HCT116 (cell line): ENCODE data around the gene FES. TPM values are rescaled to one million over a fixed set of nuclear protein-coding genes. Genes with fewer than 3 reads are reported as not detected.

ENCODE experiments used
- CBX3 ChIP-seq: IDR thresholded peaks from 2 replicates; pipeline ENCODE4 v1.6.1; 2012; ENCODE audit warnings: low read depth
- CEBPB ChIP-seq: IDR thresholded peaks from 2 replicates; pipeline ENCODE4 v1.6.1; 2012; ENCODE audit warnings: low read depth
- FOSL1 ChIP-seq: IDR thresholded peaks from 2 replicates; pipeline ENCODE4 v1.6.1; 2012; ENCODE audit warnings: low read depth
- JUND ChIP-seq: IDR thresholded peaks from 2 replicates; pipeline ENCODE4 v1.6.1; 2012
- MAX ChIP-seq: IDR thresholded peaks from 2 replicates; pipeline ENCODE4 v1.6.1; 2012
- POLR2A ChIP-seq: IDR thresholded peaks from 2 replicates; pipeline ENCODE4 v1.7.0; 2011; ENCODE audit warnings: borderline replicate concordance; ENCODE audit not compliant: insufficient read depth, insufficient read length; ENCODE audit errors: extremely low read depth
- POLR2AphosphoS5 ChIP-seq: IDR thresholded peaks from 2 replicates; pipeline ENCODE4 v1.6.1; 2011; ENCODE audit warnings: mild to moderate bottlenecking, low read depth, low read length, moderate library complexity
- RAD21 ChIP-seq: IDR thresholded peaks from 2 replicates; pipeline ENCODE4 v1.6.1; 2012; ENCODE audit warnings: low read depth, mild to moderate bottlenecking
- SIN3A ChIP-seq: IDR thresholded peaks from 2 replicates; pipeline ENCODE4 v1.6.1; 2012; ENCODE audit warnings: low read depth
- SP1 ChIP-seq: IDR thresholded peaks from 2 replicates; pipeline ENCODE4 v1.6.1; 2012; ENCODE audit warnings: low read depth
- SRF ChIP-seq: IDR thresholded peaks from 2 replicates; pipeline ENCODE4 v1.6.1; 2012; ENCODE audit warnings: low read depth
- TCF7L2 ChIP-seq: IDR thresholded peaks from 2 replicates; pipeline ENCODE4 v1.7.0; 2011; ENCODE audit warnings: borderline replicate concordance, inconsistent platforms; ENCODE audit not compliant: insufficient read depth, insufficient read length; ENCODE audit errors: extremely low read depth
- YY1 ChIP-seq: IDR thresholded peaks from 2 replicates; pipeline ENCODE4 v1.6.1; 2011; ENCODE audit warnings: low read length, low read depth, moderate library complexity, mild to moderate bottlenecking; ENCODE audit not compliant: insufficient replicate concordance; ENCODE audit errors: extremely low read depth
- ZBTB33 ChIP-seq: IDR thresholded peaks from 2 replicates; pipeline ENCODE4 v1.6.1; 2011; ENCODE audit warnings: mild to moderate bottlenecking, low read length, moderate library complexity; ENCODE audit not compliant: insufficient replicate concordance; ENCODE audit errors: extremely low read depth
- ZFX ChIP-seq: fragments of 450-650 bp; IDR thresholded peaks from 2 replicates; pipeline ENCODE4 v1.6.1; 2017
- ZNF274 ChIP-seq: fragments of 200-500 bp; sonication (Bioruptor generic); IDR thresholded peaks from 2 replicates; pipeline ENCODE4 v1.6.1; 2014; ENCODE audit warnings: mild to moderate bottlenecking, low read depth, low read length, inconsistent platforms
- total RNA-seq: library from RNA; stranded (reverse); gene quantifications from one replicate; pipeline ENCODE4 v1.2.1, GENCODE V29; 2021; ENCODE audit not compliant: unreplicated experiment

FES gene
- total RNA-seq, 1 experiment from 2014 or later, result 5.3 TPM

GRCh38 chr15:90902040-90902839 is 17.9 kb downstream of the FES start (continued):
- TF ChIP-seq TCF7L2, result no peak
- TF ChIP-seq SP1, result no peak
- no peak for TF ChIP-seq YY1
- TF ChIP-seq MAX, result no peak; the same call in none of the 2 replicates
- TF ChIP-seq SIN3A, result no peak
- no peak for TF ChIP-seq ZNF274
- TF ChIP-seq CEBPB, result no peak
- TF ChIP-seq ZBTB33, result no peak
- TF ChIP-seq CBX3, result no peak
- peak; percentile 54 for TF ChIP-seq RAD21
- TF ChIP-seq JUND, result no peak
- peak; percentile 66 for TF ChIP-seq POLR2AphosphoS5
- TF ChIP-seq FOSL1, result no peak
- TF ChIP-seq SRF, result no peak; the same call in 1 of the 2 replicates
- peak; percentile 86 for TF ChIP-seq POLR2A
- TF ChIP-seq ZFX, result peak; percentile 94
